GM10248 (cell line): ENCODE results near the gene NPHS1.
A peak's percentile ranks its signal among the peaks of the same experiment; 100 is the strongest.

Experiments
- CTCF ChIA-PET: fragments of 300-600 bp; sonication (Branson Sonifier 250); formaldehyde crosslinking; extraction: SDS; loops from one replicate; lab custom pipeline; 2021; ENCODE audit warnings: antibody characterized with exemption; lab: Yijun Ruan, JAX
- POLR2A ChIA-PET: fragments of 350-650 bp; sonication (Branson Sonifier 250); formaldehyde crosslinking; extraction: SDS; loops from one replicate; lab custom pipeline; 2020; ENCODE audit warnings: antibody characterized with exemption; lab: Yijun Ruan, JAX
- DNase-seq: peaks from one replicate; pipeline ENCODE4 v3.0.0; 2012; ENCODE audit errors: extremely low spot score
- CTCF ChIP-seq: IDR thresholded peaks from 2 replicates; pipeline ENCODE4 v1.5.1; 2012; ENCODE audit warnings: mild to moderate bottlenecking, low read depth; ENCODE audit errors: extremely low read depth, missing control alignments, control extremely low read depth

NPHS1 gene

GRCh38 chr19:35888398-35888797 lies 36.1 kb upstream of the NPHS1 start:
- CTCF ChIA-PET: no interaction called here
- no peak for DNase-seq
- POLR2A ChIA-PET: no interaction called here
- TF ChIP-seq CTCF: no peak

DNA sequence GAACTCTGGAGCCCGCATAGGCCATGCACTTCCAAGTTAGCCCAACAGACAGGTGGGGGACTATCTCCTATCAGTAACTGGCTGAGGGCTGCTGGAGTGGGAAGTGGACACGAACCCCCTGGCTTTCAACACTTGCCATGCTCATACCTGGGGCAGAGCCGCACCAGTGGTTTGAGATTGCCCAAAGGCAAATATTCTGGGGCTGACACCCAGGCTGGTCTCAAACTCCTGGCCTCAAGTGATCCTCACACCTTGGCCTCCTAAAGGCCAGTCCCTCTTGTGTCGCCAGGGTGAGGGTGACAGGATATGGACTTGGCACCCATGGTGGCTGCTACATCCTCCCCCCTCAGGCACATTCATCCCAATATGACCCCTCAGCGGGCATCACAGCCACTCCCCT lies 34.9 kb upstream of the NPHS1 start:
- no peak for DNase-seq
- TF ChIP-seq CTCF: no peak
- POLR2A ChIA-PET: no interaction called here
- CTCF ChIA-PET: no interaction called here

GRCh38 chr19:35885904-35886303 lies 33.6 kb upstream of the NPHS1 start:
- no peak for DNase-seq
- CTCF ChIA-PET: interaction anchor here (1.3 to 6.5 kb wide), 2 partner anchors 9 to 45 kb away, joined by 3 to 82 read pairs; no protein-coding TSS in a partner anchor
- no peak for TF ChIP-seq CTCF
- POLR2A ChIA-PET: interaction anchor here (0.6 to 1.7 kb wide), 2 partner anchors 45 to 231 kb away, joined by 5 to 6 read pairs; no protein-coding TSS in a partner anchor

GRCh38 chr19:35885225-35885738 lies 33.0 kb upstream of the NPHS1 start:
- DNase-seq: no peak
- TF ChIP-seq CTCF: no peak
- ChIA-PET CTCF (interaction anchor here (1.3 to 6.5 kb wide), 2 partner anchors 9 to 46 kb away, joined by 3 to 82 read pairs; no protein-coding TSS in a partner anchor), POLR2A (interaction anchor here (0.6 to 1.7 kb wide), 2 partner anchors 46 to 209 kb away, joined by 4 to 5 read pairs; no protein-coding TSS in a partner anchor)

GRCh38 chr19:35883882-35884281 lies 31.6 kb upstream of the NPHS1 start:
- DNase-seq: no peak
- TF ChIP-seq CTCF: no peak
- ChIA-PET CTCF (interaction anchor here (0.9 to 6.5 kb wide), 5 partner anchors 8 to 47 kb away, joined by 3 to 82 read pairs (median 3); partner anchors contain the start of gene APLP1), POLR2A (interaction anchor here (0.7 to 1.3 kb wide), 4 partner anchors 16 to 226 kb away, joined by 3 to 4 read pairs (median 4); partner anchors contain the start of genes APLP1 and NFKBID)

GRCh38 chr19:35882114-35882832 lies 30.0 kb upstream of the NPHS1 start:
- ChIA-PET POLR2A (interaction anchor here (0.5 to 1.9 kb wide), 3 partner anchors 15 to 106 kb away, joined by 3 to 5 read pairs (median 4); no protein-coding TSS in a partner anchor), CTCF (interaction anchor here (0.7 to 6.5 kb wide), 16 partner anchors 10 to 186 kb away, joined by 3 to 82 read pairs (median 5); partner anchors contain the start of genes KIRREL2 and TYROBP)

More at GRCh38 chr19:35882114-35882832, 30.0 kb upstream of the NPHS1 start:
- DNase-seq: peak; percentile 66
- peak; percentile 57 for TF ChIP-seq CTCF
